H1 (cell line): ENCODE measurements around the gene CD7.

Source experiments
- CTCF ChIP-seq, 3 experiments: IDR thresholded peaks; 1 replicate in 2 of 3; 2 replicates in 1 of 3; pipeline versions ENCODE4 v1.5.1 to v1.6.1; 2011; ENCODE audit warnings: low read length in 3 of 3, mild to moderate bottlenecking in 3 of 3, inconsistent platforms in 2 of 3, low read depth in 1 of 3, moderate library complexity in 1 of 3; ENCODE audit not compliant: insufficient read depth in 1 of 3; ENCODE audit errors: control extremely low read depth in 1 of 3
- PHF8 ChIP-seq: fragments of 200-600 bp; sonication (generic); conservative IDR thresholded peaks from 2 replicates; pipeline ENCODE4 v1.7.1; 2012; ENCODE audit warnings: low read depth, mild to moderate bottlenecking, inconsistent platforms, low read length, moderate library complexity
- RAD21 ChIP-seq, 2 experiments: IDR thresholded peaks in 1 of 2; conservative IDR thresholded peaks in 1 of 2; 2 replicates each; pipeline ENCODE4 v1.6.1; 2011; ENCODE audit warnings: low read depth in 2 of 2, low read length in 2 of 2, improper control_type of control experiment in 1 of 2, inconsistent platforms in 1 of 2, mild to moderate bottlenecking in 1 of 2, moderate library complexity in 1 of 2
- SRF ChIP-seq: IDR thresholded peaks from 2 replicates; pipeline ENCODE4 v1.6.1; 2011; ENCODE audit warnings: mild to moderate bottlenecking, low read depth, low read length, moderate library complexity

GRCh38 chr17:82365606-82366295 is 48.3 kb upstream of the CD7 start:
- TF ChIP-seq CTCF (IDR thresholded peaks at IDR 0.05; ENCODE audit: control extremely low read depth in 1 of 3, insufficient read depth in 1 of 3, low read depth in 1 of 3, low read length in 3 of 3) (no peak), SRF (no peak), PHF8 (no peak), RAD21 (IDR thresholded peaks at IDR 0.05 in 1 of 2, conservative IDR thresholded peaks at IDR 0.05 in 1 of 2; ENCODE audit: low read depth in 2 of 2, low read length in 2 of 2) (no peak)
